HepG2 (cell line): ENCODE measurements around the gene EML2.

Source experiments
- ATF3 ChIP-seq: sonication (generic); formaldehyde crosslinking; IDR thresholded peaks from 2 replicates; pipeline ENCODE4 v1.4.0; 2020; ENCODE audit warnings: missing genetic modification reagents
- CBX1 ChIP-seq: IDR thresholded peaks from one replicate; pipeline ENCODE4 v1.6.1; 2016; ENCODE audit warnings: antibody characterized with exemption, low read depth
- CTCF ChIP-seq: sonication (generic); formaldehyde crosslinking; IDR thresholded peaks from 2 replicates; pipeline ENCODE4 v1.5.0; 2020; ENCODE audit warnings: mild to moderate bottlenecking, missing genetic modification reagents, moderate library complexity
- GATAD2A ChIP-seq: IDR thresholded peaks from 2 replicates; pipeline ENCODE4 v1.6.1; 2016
- HNRNPLL ChIP-seq: fragments of 200-400 bp; formaldehyde crosslinking; IDR thresholded peaks from 2 replicates; pipeline ENCODE4 v1.6.1; 2017; ENCODE audit warnings: mild to moderate bottlenecking, low read depth, low read length; ENCODE audit not compliant: poor library complexity, severe bottlenecking
- KDM1A ChIP-seq: IDR thresholded peaks from 2 replicates; pipeline ENCODE4 v1.6.1; 2016; ENCODE audit warnings: missing compliant biosample characterization
- POLR2A ChIP-seq, 2 experiments: IDR thresholded peaks; 2 replicates each; pipeline ENCODE4 v1.6.1; 2011; ENCODE audit warnings: low read depth in 2 of 2, low read length in 2 of 2, mild to moderate bottlenecking in 1 of 2, moderate library complexity in 1 of 2; ENCODE audit not compliant: insufficient read depth in 1 of 2
- REST ChIP-seq, 2 experiments: IDR thresholded peaks; 2 replicates each; pipeline ENCODE4 v1.6.1; 2011 to 2012; ENCODE audit warnings: low read length in 2 of 2, borderline replicate concordance in 1 of 2, low read depth in 1 of 2, mild to moderate bottlenecking in 1 of 2, moderate library complexity in 1 of 2
- USF2 ChIP-seq, 2 experiments: sonication (generic) in 1 of 2; formaldehyde crosslinking in 1 of 2; IDR thresholded peaks; 2 replicates each; pipeline versions ENCODE4 v1.5.1 to v1.6.1; 2011 to 2020; ENCODE audit warnings: borderline replicate concordance in 1 of 2, low read depth in 1 of 2, low read length in 1 of 2, mild to moderate bottlenecking in 1 of 2, missing genetic modification reagents in 1 of 2, moderate library complexity in 1 of 2
- ZNF124 ChIP-seq: sonication (generic); formaldehyde crosslinking; IDR thresholded peaks from 2 replicates; pipeline ENCODE4 v1.4.0; 2020; ENCODE audit warnings: missing genetic modification reagents

GRCh38 chr19:45568732-45569131 lies 70.5 kb downstream of the EML2 start:
- TF ChIP-seq KDM1A (CRISPR knock-in tag) (no peak), USF2 (IDR thresholded peaks at IDR 0.05; ENCODE audit: low read depth, low read length) (no peak), USF2 (CRISPR knock-in tag; IDR thresholded peaks at IDR 0.05; ENCODE audit: borderline replicate concordance) (no peak), GATAD2A (CRISPR knock-in tag) (no peak), REST (IDR thresholded peaks at IDR 0.05; ENCODE audit: borderline replicate concordance in 1 of 2, low read depth in 1 of 2, low read length in 2 of 2) (no peak), ATF3 (no peak), CTCF (CRISPR knock-in tag) (no peak), HNRNPLL (no peak), ZNF124 (CRISPR knock-in tag) (no peak), CBX1 (no peak), POLR2A (IDR thresholded peaks at IDR 0.05; ENCODE audit: insufficient read depth in 1 of 2, low read depth in 2 of 2, low read length in 2 of 2) (no peak)
